Pancreas (tissue), 10 donors: ENCODE data around the gene PSME2. TPM values are rescaled to one million over a fixed set of nuclear protein-coding genes. Genes with fewer than 3 reads are reported as not detected.

Experiments used
- ATAC-seq, 4 donors: fragments of 200-7000 bp; cut with Tn5 transposase; one replicate each; pipeline versions ENCODE4 v1.8.0 to v1.9.1; 2020; ENCODE audit warnings: mild to moderate bottlenecking in 4 of 4, moderate library complexity in 4 of 4
- DNase-seq, 6 donors: peaks; one replicate each; pipeline ENCODE4 v3.0.0-alpha.2; 2020
- FAIRE-seq: peaks from 2 replicates; lab custom pipeline; 2012; peaks lifted over from hg19 to GRCh38; lab: Jason Lieb, UNC
- H3K27ac ChIP-seq, 4 donors: fragments of 200-600 bp; sonication (generic); 1 replicate in 3 of 4; 2 replicates in 1 of 4; pipeline versions ENCODE4 v1.5.0 to v1.8.0; 2020
- H3K27me3 ChIP-seq, 4 donors: fragments of 200-600 bp; one replicate each; pipeline ENCODE4 v1.8.0; 2021
- H3K36me3 ChIP-seq, 3 donors: fragments of 200-600 bp; sonication (generic) in 1 of 3; one replicate each; pipeline versions ENCODE4 v1.5.0 to v1.8.0; 2020 to 2021
- H3K4me1 ChIP-seq, 3 donors: fragments of 200-600 bp; one replicate each; pipeline ENCODE4 v1.8.0; 2021
- H3K4me3 ChIP-seq, 4 donors: fragments of 200-600 bp; sonication (generic) in 2 of 4; one replicate each; pipeline versions ENCODE4 v1.5.0 to v1.8.0; 2020 to 2021
- H3K9me3 ChIP-seq, 4 donors: fragments of 200-600 bp; one replicate each; pipeline ENCODE4 v1.8.0; 2021
- CTCF ChIP-seq, 4 donors: fragments of 200-600 bp; sonication (generic) in 3 of 4; IDR thresholded peaks; one replicate each; pipeline versions ENCODE4 v1.5.0 to v1.8.0; 2021; ENCODE audit warnings: antibody characterized with exemption in 4 of 4
- WGBS, 2 donors: extraction: QIAGEN DNeasy Blood & Tissue Kit; methylation state at CpG; one replicate each; pipeline ENCODE4 v1.1.7; 2013; 5-methylcytosine and 5-hydroxymethylcytosine counted together
- intact Hi-C, 3 donors: fragments of 100-400 bp; cut with DNase I; formaldehyde crosslinking; loops; one replicate each; pipeline versions ENCODE4 v1.11.1 to v1.14.2; 2022
- polyA plus RNA-seq, 2 donors: library from polyadenylated mRNA; stranded (reverse); fragments of 200-250 nt; gene quantifications; one replicate each; pipeline ENCODE4 v1.2.3, GENCODE V29; 2013
- total RNA-seq, 6 donors: library from RNA; stranded (reverse); fragmentation: NEBNext Ultra II Directional in 4 of 6; extraction: Animal tissue kit (Norgen Biotek cat#: 25700) in 4 of 6; gene quantifications; one replicate each; pipeline versions ENCODE4 v1.2.1 to v1.2.4, GENCODE V29; 2021 to 2023
- donor health status: healthy with polysubstance abuse.
- donor health status: DM: no; HTN: no; CAD: no; lungs with moderate emphysema.
- donor health status: DM: no; HTN: no; CAD: no.
- donor health status: control.
- donor health status: control.
- donor health status: Bipolar disorder and iron deficiency.
- donor health status: DM: yes; HTN: yes; CAD: no.
- donor health status: DM: no; HTN: no; CAD: no.
- donor health status: DM: no; HTN: no; CAD: no.
- donor health status: DM: yes; HTN: yes; CAD: no.

PSME2 gene
- total and polyA plus RNA-seq, 8 donors: 33.9 to 285 (median 77.9) TPM

DNA sequence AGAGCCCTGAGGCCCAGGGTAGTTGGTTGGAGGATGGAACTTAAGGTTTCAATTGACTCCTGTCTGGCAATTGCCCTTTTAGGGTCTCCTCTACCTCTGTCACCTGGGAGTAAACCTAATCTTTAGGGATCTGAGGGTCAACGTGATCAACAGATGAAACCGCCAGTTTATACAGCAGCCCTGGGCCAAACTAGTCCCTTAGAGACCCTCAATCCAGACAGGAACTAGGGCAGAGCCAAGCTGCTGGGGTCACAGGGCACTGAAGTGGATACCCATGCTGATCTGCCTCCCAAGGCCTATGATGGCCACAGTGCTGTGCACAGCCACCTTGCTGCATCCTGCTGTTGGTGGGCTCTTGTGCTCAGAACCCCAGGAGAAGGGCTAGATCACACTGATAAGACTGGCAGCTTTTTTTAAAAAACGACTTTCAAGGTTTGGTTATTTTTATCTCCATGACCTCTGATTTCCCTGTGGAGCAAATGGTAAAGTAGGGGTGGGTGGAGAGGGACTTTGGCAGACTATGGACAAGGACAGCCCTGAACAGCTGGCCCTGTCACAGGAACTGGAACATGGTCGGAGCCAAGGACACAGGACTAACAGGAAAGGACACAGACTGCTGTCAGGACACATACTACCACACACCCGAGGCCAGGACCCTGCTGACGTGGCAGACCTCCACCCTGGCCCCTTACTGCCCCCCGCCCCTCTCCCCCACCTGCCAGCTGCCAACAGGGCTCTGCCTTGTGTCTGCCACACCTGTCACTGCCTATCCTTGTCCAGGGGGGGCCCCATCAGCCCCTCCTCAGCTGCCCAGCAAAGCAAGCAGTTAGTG lies 15.5 kb downstream of the PSME2 start:
- intact Hi-C loops: no loop called here
- Histone ChIP-seq H3K4me3 (no peak overlapping the region), H3K36me3 (no peaks in the 10 kb centered on the region), H3K9me3 (no peaks in the 10 kb centered on the region), H3K27ac (peak overlapping the region; percentile 76 to 87 (median 80)), H3K4me1 (peaks cover 19 to 31% (median 22%) of the 10 kb centered on the region in 3 donors), H3K27me3 (no peaks in the 10 kb centered on the region)
- 28 to 32% methylated on average over 7 of the region's 7 CpGs for WGBS, 2 donors
- ATAC-seq (peak; percentile 53 to 71 (median 64)), DNase-seq (peak; percentile 68 to 87 (median 83)), FAIRE-seq (no peak)
- TF ChIP-seq CTCF (IDR thresholded peaks at IDR 0.05): no peak

- DNase-seq (no peak), ATAC-seq (peak in 1 of 4 donors; percentile 11), FAIRE-seq (no peak)
- TF ChIP-seq CTCF (IDR thresholded peaks at IDR 0.05): no peak
- Histone ChIP-seq H3K9me3 (no peaks in the 10 kb centered on the region), H3K27me3 (no peaks in the 10 kb centered on the region), H3K4me1 (peaks cover 19 to 30% (median 22%) of the 10 kb centered on the region in 3 donors), H3K27ac (peak within 1 kb of the TSS; percentile 76 to 87 (median 80)), H3K36me3 (no peaks in the 10 kb centered on the region), H3K4me3 (no peak within 1 kb of the TSS)
- WGBS, 2 donors: 72 to 81% methylated on average over 5 of the region's 5 CpGs
- intact Hi-C loops: no loop called here
These were observed 16.1 kb downstream of the PSME2 start, which contains the start of gene FITM1 for GRCh38 chr14:24130380-24130716. Gene FITM1 (plus strand): TSS chr14:24130659. CDS start chr14:24131564, 905 bp downstream.

- Histone ChIP-seq H3K36me3 (no peaks in the 10 kb centered on the region), H3K4me3 (no peak overlapping the region), H3K27ac (no peak overlapping the region), H3K9me3 (no peaks in the 10 kb centered on the region), H3K27me3 (no peaks in the 10 kb centered on the region), H3K4me1 (peaks cover 19 to 24% (median 22%) of the 10 kb centered on the region in 3 donors)
- ATAC-seq (no peak), FAIRE-seq (no peak), DNase-seq (no peak)
- no peak for TF ChIP-seq CTCF (IDR thresholded peaks at IDR 0.05)
- intact Hi-C loops: no loop called here
- WGBS, 2 donors: 90 to 97% methylated on average over 8 of the region's 8 CpGs
These were observed 16.9 kb downstream of the PSME2 start for GRCh38 chr14:24129410-24129998.

- 95% methylated on average over 2 of the region's 2 CpGs for WGBS, 2 donors
- H3K36me3 ChIP-seq: peaks cover 0 to 9% (median 6%) of the 10 kb centered on the region in 3 donors
- TF ChIP-seq CTCF (IDR thresholded peaks at IDR 0.05): no peak
- FAIRE-seq: no peak
- no peaks in the 10 kb centered on the region for H3K27me3 ChIP-seq
- H3K4me1 ChIP-seq: peaks cover 19 to 24% (median 22%) of the 10 kb centered on the region in 3 donors
- DNase-seq: no peak
- H3K27ac ChIP-seq: no peak overlapping the region
- ATAC-seq: no peak
- H3K9me3 ChIP-seq: no peaks in the 10 kb centered on the region
- intact Hi-C loops: no loop called here
- no peak overlapping the region for H3K4me3 ChIP-seq
These were observed 18.7 kb downstream of the PSME2 start for GRCh38 chr14:24127673-24128072.
